ENCODE data around the gene ERBB4. TPM values are rescaled to one million over a fixed set of nuclear protein-coding genes. Genes with fewer than 3 reads are reported as not detected.

ERBB4 gene
- total RNA-seq, 1 donor from 2014 or later = 1.7 TPM

GRCh38 chr2:212027681-212028628, 510.6 kb downstream of the ERBB4 start:
- peaks cover 0 to 22% of the 10 kb centered on the region in 2 donors for H3K4me1 ChIP-seq
- intact Hi-C loops (cut with DNase I) = no loop called here
- TF ChIP-seq, protein P1, sequence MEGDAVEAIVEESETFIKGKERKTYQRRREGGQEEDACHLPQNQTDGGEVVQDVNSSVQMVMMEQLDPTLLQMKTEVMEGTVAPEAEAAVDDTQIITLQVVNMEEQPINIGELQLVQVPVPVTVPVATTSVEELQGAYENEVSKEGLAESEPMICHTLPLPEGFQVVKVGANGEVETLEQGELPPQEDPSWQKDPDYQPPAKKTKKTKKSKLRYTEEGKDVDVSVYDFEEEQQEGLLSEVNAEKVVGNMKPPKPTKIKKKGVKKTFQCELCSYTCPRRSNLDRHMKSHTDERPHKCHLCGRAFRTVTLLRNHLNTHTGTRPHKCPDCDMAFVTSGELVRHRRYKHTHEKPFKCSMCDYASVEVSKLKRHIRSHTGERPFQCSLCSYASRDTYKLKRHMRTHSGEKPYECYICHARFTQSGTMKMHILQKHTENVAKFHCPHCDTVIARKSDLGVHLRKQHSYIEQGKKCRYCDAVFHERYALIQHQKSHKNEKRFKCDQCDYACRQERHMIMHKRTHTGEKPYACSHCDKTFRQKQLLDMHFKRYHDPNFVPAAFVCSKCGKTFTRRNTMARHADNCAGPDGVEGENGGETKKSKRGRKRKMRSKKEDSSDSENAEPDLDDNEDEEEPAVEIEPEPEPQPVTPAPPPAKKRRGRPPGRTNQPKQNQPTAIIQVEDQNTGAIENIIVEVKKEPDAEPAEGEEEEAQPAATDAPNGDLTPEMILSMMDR (IDR thresholded peaks at IDR 0.05) = no peak
- peak overlapping the region; percentile 45 to 46 for H3K27ac ChIP-seq
- no peak for DNase-seq (ENCODE audit: low spot score in 2 of 2)
- H3K27me3 ChIP-seq = no peaks in the 10 kb centered on the region
- H3K4me3 ChIP-seq = no peak overlapping the region
- no peaks in the 10 kb centered on the region for H3K36me3 ChIP-seq
- no peaks in the 10 kb centered on the region for H3K9me3 ChIP-seq

DNA sequence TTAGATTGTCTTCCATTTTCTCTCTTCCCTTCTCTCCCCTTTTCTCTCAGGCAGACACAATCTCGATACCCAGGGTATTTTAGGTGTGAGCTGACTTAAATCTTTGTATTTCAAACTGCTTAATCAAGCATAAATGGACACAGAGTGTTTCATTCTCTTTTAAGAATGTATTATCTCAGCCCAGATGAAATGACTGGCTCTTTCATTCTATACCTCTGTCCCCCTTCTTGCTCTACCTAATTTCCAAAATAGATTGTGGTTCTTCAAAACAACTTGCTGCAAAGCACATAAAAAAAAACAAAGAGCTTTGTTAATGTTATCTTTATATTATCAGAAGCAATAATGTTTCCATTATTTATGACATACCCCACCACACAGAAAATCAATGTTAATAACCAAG, 514.6 kb downstream of the ERBB4 start:
- Histone ChIP-seq H3K36me3 (no peaks in the 10 kb centered on the region), H3K9me3 (no peaks in the 10 kb centered on the region), H3K27me3 (no peaks in the 10 kb centered on the region), H3K4me1 (peaks cover 0 to 11% of the 10 kb centered on the region in 2 donors), H3K27ac (no peak overlapping the region), H3K4me3 (no peak overlapping the region)
- intact Hi-C loops (cut with DNase I) = no loop called here
- TF ChIP-seq, protein P1 (IDR thresholded peaks at IDR 0.05) = no peak
- DNase-seq (ENCODE audit: low spot score in 2 of 2) = no peak

DNA sequence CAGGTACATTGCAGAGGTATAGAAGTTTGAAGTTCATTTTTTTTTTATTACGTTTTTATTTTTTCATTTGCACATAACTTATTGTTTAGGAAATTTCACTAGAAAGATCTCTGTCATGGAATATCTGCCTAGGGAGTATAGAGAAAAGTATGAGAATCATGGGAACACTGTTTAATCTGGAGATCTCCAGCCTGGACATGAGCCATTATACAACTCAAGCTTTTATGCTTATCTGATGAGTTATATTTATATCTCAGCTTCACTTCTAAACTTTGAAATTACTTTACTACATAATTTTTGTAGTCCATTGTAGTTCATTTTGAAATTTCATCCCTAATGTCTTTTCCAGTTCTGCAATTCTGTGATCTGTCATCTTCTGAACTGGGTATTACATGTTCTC, 515.6 kb downstream of the ERBB4 start:
- DNase-seq (ENCODE audit: low spot score in 2 of 2) = no peak
- no peak overlapping the region for H3K27ac ChIP-seq
- intact Hi-C loops (cut with DNase I) = no loop called here
- H3K9me3 ChIP-seq = no peaks in the 10 kb centered on the region
- no peaks in the 10 kb centered on the region for H3K36me3 ChIP-seq
- no peaks in the 10 kb centered on the region for H3K27me3 ChIP-seq
- H3K4me1 ChIP-seq = peaks cover 0 to 7% of the 10 kb centered on the region in 2 donors
- TF ChIP-seq, protein P1 (IDR thresholded peaks at IDR 0.05) = no peak
- H3K4me3 ChIP-seq = no peak overlapping the region

DNA sequence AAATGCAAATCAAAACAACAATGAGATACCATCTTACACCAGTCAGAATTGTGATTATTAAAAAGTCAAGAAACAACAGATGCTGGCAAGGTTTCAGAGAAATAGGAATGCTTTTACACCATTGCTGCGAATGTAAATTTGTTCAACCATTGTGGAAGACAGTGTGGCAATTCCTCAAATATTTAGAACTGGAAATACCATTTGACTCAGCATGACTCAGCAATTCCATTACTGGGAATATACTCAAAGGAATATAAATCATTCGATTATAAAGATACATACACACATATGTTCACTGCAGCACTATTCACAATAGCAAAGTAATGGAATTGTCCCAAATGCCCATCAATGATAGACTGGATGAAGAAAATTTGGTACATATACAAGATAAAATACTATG, 516.7 kb downstream of the ERBB4 start:
- H3K4me1 ChIP-seq = peaks cover 0 to 4% of the 10 kb centered on the region in 2 donors
- TF ChIP-seq, protein P1 (IDR thresholded peaks at IDR 0.05) = no peak
- no peak overlapping the region for H3K4me3 ChIP-seq

DNA sequence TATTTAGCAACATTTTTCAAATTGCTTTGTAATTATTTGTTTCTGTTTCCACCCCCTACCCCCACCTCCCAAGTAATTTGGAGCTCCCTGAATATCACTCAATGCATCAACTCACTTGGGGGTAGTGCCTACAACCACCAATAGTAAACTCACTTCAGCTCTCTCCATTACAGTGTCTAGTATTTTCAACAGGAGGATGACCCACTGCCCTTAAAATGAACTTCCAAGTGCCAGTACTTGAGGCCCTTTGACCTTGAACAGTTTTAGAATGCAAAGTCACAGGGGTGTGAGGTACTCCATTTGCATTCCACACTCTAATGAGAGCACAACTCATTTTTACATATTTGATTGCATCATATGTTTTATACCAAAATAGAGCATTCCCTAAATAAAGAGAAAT, 523.0 kb downstream of the ERBB4 start:
- Histone ChIP-seq H3K4me1 (peaks cover 0 to 13% of the 10 kb centered on the region in 2 donors), H3K4me3 (no peak overlapping the region), H3K9me3 (no peaks in the 10 kb centered on the region), H3K27me3 (no peaks in the 10 kb centered on the region), H3K36me3 (no peaks in the 10 kb centered on the region), H3K27ac (no peak overlapping the region)
- no peak for DNase-seq (ENCODE audit: low spot score in 2 of 2)
- intact Hi-C loops (cut with DNase I) = no loop called here
- TF ChIP-seq, protein P1 (IDR thresholded peaks at IDR 0.05) = no peak

More for the DNA sequence above, 516.7 kb downstream of the ERBB4 start:
- intact Hi-C loops (cut with DNase I) = no loop called here
- Histone ChIP-seq H3K27me3 (no peaks in the 10 kb centered on the region), H3K36me3 (no peaks in the 10 kb centered on the region), H3K9me3 (no peaks in the 10 kb centered on the region), H3K27ac (no peak overlapping the region)
- DNase-seq (ENCODE audit: low spot score in 2 of 2) = no peak
